Measurements from ENCODE around the gene OR5L2. TPM values are rescaled to one million over a fixed set of nuclear protein-coding genes. Genes with fewer than 3 reads are reported as not detected.

The OR5L2 gene
- total RNA-seq, 1 experiment from 2014 or later = not detected

DNA sequence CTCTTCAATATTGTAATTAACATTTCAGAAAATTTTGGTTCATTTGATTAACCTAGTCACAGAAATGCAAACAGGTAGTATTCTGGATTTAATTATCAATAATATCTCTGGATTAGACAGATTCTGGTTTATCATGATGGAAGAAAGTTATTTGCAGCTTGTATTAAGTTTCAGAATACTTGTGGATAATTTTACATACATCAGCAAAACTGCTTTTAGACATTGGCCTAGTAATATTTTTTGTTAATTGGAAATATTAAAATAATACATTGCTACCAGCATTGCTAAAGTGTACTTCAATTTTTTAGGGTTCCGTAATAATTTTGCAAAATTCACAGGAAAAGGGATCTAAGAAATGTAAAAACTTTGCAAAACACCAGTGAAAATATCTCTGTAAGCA is 35.4 kb upstream of the OR5L2 start:
- H3K27ac ChIP-seq (ENCODE audit: insufficient read length, low read depth, low read length) = no peak overlapping the region
- WGBS (ENCODE audit: extremely low coverage, insufficient read length, low lambda C conversion rate) = no CpG with 5 or more reads among the region's 1 CpG
- no peak overlapping the region for H4K5ac ChIP-seq (ENCODE audit: insufficient read length, low read depth, low read length)

More for the DNA sequence above, 35.4 kb upstream of the OR5L2 start:
- no peak overlapping the region for H3K4ac ChIP-seq (ENCODE audit: low read depth, low read length)
- no peaks in the 10 kb centered on the region for H3K79me2 ChIP-seq (ENCODE audit: insufficient read depth, low read length)
- H2AK5ac ChIP-seq (ENCODE audit: insufficient read length, low read length) = no peak overlapping the region
- no peak overlapping the region for H4K8ac ChIP-seq (replicated peaks; ENCODE audit: insufficient read length, low read depth, low read length)
- no peak overlapping the region for H3K9ac ChIP-seq (ENCODE audit: extremely low read depth, insufficient read length, low read length)
- Mint-ChIP-seq H3K27me3 (ENCODE audit: low read depth) (peaks cover 1% of the 10 kb centered on the region; the same call in 1 of the 2 replicates), H3K36me3 (ENCODE audit: insufficient read depth in 1 of 3, low read depth in 3 of 3) (peaks cover 0 to 18% (median 4%) of the 10 kb centered on the region in 3 experiments; a peak in 5 of 7 replicates), H3K27ac (no peak overlapping the region), H3K9me3 (peaks cover 72 to 77% of the 10 kb centered on the region in 2 experiments), H3K4me1 (no peaks in the 10 kb centered on the region), H3K4me3 (no peak overlapping the region)
- no peak overlapping the region for H2AFZ ChIP-seq (ENCODE audit: low read length)
- no peak overlapping the region for H3T11ph ChIP-seq (ENCODE audit: low read length)
- no peaks in the 10 kb centered on the region for H3K4me1 ChIP-seq (ENCODE audit: insufficient read depth, low read length)
- H2BK20ac ChIP-seq (ENCODE audit: low read depth, low read length, poor library complexity, severe bottlenecking) = no peak overlapping the region
- H3K27me3 ChIP-seq (ENCODE audit: insufficient read depth, low read length) = no peaks in the 10 kb centered on the region
- TF ChIP-seq CTCF (conservative IDR thresholded peaks at IDR 0.05) = no peak
- H3K56ac ChIP-seq (ENCODE audit: insufficient read length, low read depth, low read length) = no peak overlapping the region
- peaks cover 81% of the 10 kb centered on the region for H3K9me3 ChIP-seq (ENCODE audit: control insufficient read depth, low read depth, low read length)
- no peak overlapping the region for H2BK15ac ChIP-seq (ENCODE audit: low read depth, low read length)
- H3K23me2 ChIP-seq (ENCODE audit: insufficient read length, low read depth, low read length, poor library complexity, severe bottlenecking) = no peaks in the 10 kb centered on the region
- H3K79me1 ChIP-seq (ENCODE audit: insufficient read depth, low read depth, low read length, poor library complexity, severe bottlenecking) = no peaks in the 10 kb centered on the region
- no peak overlapping the region for H3K23ac ChIP-seq (ENCODE audit: insufficient read length, low read depth, low read length)
- H2BK5ac ChIP-seq (ENCODE audit: insufficient read length, low read length) = no peak overlapping the region
- no peak overlapping the region for H3K4me2 ChIP-seq (ENCODE audit: insufficient read depth, insufficient read length, low read length)
- DNase-seq = no peak
- no peak overlapping the region for H3K14ac ChIP-seq (ENCODE audit: insufficient read depth, low read length)
- no peak overlapping the region for H2BK12ac ChIP-seq (ENCODE audit: insufficient read length, low read depth, low read length)
- H4K20me1 ChIP-seq (ENCODE audit: control insufficient read depth, insufficient read depth, insufficient read length) = no peaks in the 10 kb centered on the region
- no peak overlapping the region for H4K91ac ChIP-seq (ENCODE audit: insufficient read length, low read depth, low read length)
- no peak overlapping the region for H2BK120ac ChIP-seq (ENCODE audit: low read depth, low read length, poor library complexity, severe bottlenecking)
- no peak overlapping the region for H3K18ac ChIP-seq (ENCODE audit: insufficient read length, low read depth, low read length)

Measured in H9 (cell line).